HUES6 (cell line): ENCODE measurements around the gene CTSD.
"Not testable (repeated sequence)": the region's sequence is repeated elsewhere in the genome, so short reads cannot be mapped to it uniquely, and the experiment has no call there.

ENCODE experiments used
- H3K27ac ChIP-seq: 2 replicates; pipeline ENCODE4 v1.7.0; 2013; ENCODE audit warnings: low read depth, mild to moderate bottlenecking, low read length, inconsistent platforms
- H3K27me3 ChIP-seq: 2 replicates; pipeline ENCODE4 v1.6.1; 2013; ENCODE audit warnings: low read length; ENCODE audit not compliant: control insufficient read depth, insufficient read depth
- H3K36me3 ChIP-seq: 2 replicates; pipeline ENCODE4 v1.6.1; 2013; ENCODE audit warnings: low read length; ENCODE audit not compliant: control insufficient read depth, insufficient read depth
- H3K4me1 ChIP-seq: 2 replicates; pipeline ENCODE4 v1.6.1; 2013; ENCODE audit warnings: low read length; ENCODE audit not compliant: control insufficient read depth, insufficient read depth
- H3K4me3 ChIP-seq: 2 replicates; pipeline ENCODE4 v1.5.1; 2013; ENCODE audit warnings: low read depth, low read length
- H3K9ac ChIP-seq: one replicate; pipeline ENCODE4 v1.6.1; 2013; ENCODE audit warnings: mild to moderate bottlenecking, low read length
- H3K9me3 ChIP-seq: 2 replicates; pipeline ENCODE4 v1.6.1; 2013; ENCODE audit warnings: low read depth, low read length; ENCODE audit not compliant: control insufficient read depth, insufficient read depth

Gene CTSD

DNA sequence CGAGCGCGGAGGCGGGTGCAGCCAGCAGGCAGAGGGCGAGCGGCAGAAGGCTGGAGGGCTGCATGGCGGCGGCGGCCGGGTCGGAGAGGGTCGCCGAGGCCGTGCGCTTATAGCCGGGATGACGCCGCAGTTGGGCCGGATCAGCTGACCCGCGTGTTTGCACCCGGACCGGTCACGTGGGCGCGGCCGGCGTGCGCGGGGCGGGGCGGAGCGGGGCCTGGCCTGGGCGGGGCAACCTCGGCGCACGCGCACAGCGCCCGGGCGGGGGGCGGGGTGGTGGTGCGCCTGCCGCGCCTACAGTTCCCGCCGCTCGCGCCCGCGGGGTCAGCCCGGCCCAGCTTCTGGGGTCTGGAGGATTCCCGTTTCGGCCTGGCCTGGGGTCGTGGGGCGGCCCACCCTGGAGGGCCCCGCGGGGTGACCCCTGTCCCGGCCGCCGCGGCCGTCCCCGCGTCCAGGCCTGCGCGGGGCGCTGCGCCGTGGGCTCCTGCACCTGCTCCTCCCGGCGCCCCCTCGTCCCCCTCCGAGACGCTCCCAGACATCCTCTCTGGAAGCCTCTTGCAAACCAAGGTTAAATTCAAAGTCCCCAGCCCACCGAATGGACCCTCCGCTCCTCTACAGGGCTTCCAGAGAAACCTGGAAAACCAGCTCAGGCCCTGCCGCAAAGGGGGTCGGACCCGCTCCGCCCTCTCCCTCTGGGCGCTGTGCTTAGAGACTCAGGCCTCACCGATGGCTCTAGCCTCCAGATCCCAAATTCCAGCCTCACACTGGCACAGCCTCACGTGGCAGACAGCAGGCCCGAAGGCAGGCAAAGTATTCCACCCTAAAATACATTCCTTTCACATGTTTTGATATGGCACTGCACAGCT lies at the start of gene CTSD:
Gene CTSD, minus strand, starts transcription at position 132 of the 866 bp plus-strand sequence. Its CDS starts 68 bp downstream, at position 64.
- Histone ChIP-seq H3K9ac (peak within 1 kb of the TSS; percentile 76), H3K4me3 (peak within 1 kb of the TSS; percentile 92), H3K4me1 (peaks cover 7% of the 10 kb centered on the region), H3K36me3 (peaks cover 21% of the 10 kb centered on the region), H3K9me3 (no peaks in the 10 kb centered on the region), H3K27ac (peak within 1 kb of the TSS; percentile 84), H3K27me3 (no peaks in the 10 kb centered on the region; the same call in 1 of the 2 replicates)

GRCh38 chr11:1813356-1813755 lies 49.6 kb upstream of the CTSD start:
- H3K9ac ChIP-seq, H3K27me3 ChIP-seq, H3K36me3 ChIP-seq, H3K4me3 ChIP-seq, H3K27ac ChIP-seq, H3K4me1 ChIP-seq: not testable (repeated sequence)
- peaks cover 11% of the 10 kb centered on the region; the same call in 1 of the 2 replicates for H3K9me3 ChIP-seq

DNA sequence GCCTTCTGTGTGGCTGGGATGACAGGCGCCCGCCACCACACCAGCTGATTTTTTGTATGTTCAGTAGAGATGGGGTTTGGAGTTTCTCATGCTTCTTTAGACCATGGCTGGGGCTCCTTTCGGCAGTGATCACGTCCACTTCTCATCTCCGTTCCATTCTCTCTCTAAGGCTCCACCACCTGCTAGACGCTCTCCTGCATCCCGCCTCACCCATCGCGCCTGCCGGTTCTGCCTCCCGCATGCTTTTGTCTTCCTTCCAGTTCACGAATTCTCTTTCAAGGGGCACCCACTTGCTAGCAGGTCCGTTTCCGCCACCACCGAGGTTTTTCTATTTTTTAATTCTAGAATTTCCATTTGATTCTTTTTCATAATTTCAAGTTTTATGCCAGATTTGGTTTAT lies 49.1 kb upstream of the CTSD start:
- Histone ChIP-seq H3K4me3 (no peak overlapping the region), H3K36me3 (no peaks in the 10 kb centered on the region), H3K9ac (no peak overlapping the region), H3K27me3 (no peaks in the 10 kb centered on the region), H3K27ac (no peak overlapping the region), H3K9me3 (peaks cover 7% of the 10 kb centered on the region; the same call in 1 of the 2 replicates), H3K4me1 (no peaks in the 10 kb centered on the region)

DNA sequence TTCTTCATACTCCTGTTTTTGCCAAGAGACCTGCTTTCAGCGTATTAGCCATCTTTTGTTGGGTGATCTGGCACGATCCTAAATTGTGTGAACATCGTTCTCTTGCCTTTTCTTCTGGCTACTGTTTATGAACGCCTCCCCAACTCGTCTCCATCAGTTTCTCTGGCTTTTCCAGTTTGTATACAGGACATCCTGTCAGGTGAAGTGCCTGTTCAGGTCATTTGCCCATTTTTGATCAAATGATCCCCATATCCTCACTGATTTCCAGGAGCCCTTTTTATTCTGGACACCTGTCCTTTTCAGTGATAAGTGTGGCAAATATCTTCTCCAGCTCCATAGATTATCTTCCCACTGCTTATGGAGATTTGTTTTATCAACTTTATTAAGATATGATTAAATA lies 48.5 kb upstream of the CTSD start:
- H3K4me3 ChIP-seq: no peak overlapping the region
- H3K9ac ChIP-seq: no peak overlapping the region
- no peaks in the 10 kb centered on the region for H3K4me1 ChIP-seq
- H3K36me3 ChIP-seq: no peaks in the 10 kb centered on the region
- no peak overlapping the region for H3K27ac ChIP-seq
- no peaks in the 10 kb centered on the region for H3K27me3 ChIP-seq
- peaks cover 5% of the 10 kb centered on the region; the same call in 1 of the 2 replicates for H3K9me3 ChIP-seq

DNA sequence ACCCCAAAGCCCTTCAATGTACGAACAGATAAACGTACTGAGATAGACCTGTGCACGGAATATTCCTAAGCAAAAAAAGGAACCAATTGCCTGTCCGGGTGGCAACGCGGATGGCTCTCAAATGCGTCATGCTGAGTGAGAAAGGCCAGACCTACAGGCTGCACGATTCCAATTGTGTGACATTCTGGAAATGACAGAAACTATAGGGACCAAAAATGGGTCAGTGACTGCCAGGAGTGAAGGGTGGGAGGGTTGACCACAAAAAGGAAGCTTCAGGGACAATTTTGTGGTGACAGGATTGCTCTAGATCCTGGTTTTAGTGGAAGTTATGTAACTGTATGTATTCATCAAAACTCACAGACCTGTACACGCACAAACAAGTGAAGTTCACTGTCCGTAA lies 47.0 kb upstream of the CTSD start:
- Histone ChIP-seq H3K9ac (no peak overlapping the region), H3K36me3 (no peaks in the 10 kb centered on the region), H3K27me3 (no peaks in the 10 kb centered on the region), H3K9me3 (peaks cover 5% of the 10 kb centered on the region; the same call in 1 of the 2 replicates), H3K4me1 (no peaks in the 10 kb centered on the region), H3K4me3 (no peak overlapping the region), H3K27ac (no peak overlapping the region)

DNA sequence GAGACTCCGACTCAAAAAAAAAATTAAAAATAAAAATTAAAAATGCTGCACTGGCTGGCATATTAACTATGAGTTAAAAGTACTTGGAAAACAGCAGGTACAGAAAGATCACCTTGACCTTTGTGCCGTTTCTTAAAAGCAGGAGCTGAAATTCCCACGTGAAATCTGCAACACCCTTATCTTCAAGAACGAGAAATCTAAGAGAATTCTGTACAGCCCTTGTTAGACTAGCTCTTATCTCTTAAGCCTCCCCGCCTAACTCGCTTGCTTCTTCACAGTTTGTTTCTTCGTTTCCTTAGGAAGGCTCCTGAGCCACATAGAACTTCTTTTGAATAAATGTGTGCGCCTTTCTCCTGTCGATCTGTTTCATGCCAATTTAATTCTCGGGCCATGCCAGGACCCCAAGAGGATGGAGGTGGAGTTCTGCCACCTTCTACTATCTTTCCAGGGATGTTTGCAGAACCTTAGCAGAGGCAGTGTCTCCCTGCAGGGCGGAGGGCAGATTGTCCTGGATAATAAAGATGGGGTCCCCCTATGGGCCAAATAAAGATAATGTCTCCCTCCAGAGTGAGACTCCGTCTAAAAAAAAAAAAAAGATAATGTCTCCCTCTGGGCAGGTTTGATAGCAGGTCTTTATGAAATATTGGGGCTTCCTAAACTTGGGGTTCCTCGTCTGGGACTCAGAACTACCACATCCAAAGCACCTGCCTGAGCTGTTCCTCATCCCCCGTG lies 43.7 kb upstream of the CTSD start:
- H3K4me1 ChIP-seq: 0 out of 2 replicates have a peak, but pooled peaks cover 2% of the 10 kb centered on the region
- no peak overlapping the region for H3K9ac ChIP-seq
- no peaks in the 10 kb centered on the region for H3K27me3 ChIP-seq
- H3K36me3 ChIP-seq: no peaks in the 10 kb centered on the region
- H3K27ac ChIP-seq: no peak overlapping the region
- H3K9me3 ChIP-seq: peaks cover 5% of the 10 kb centered on the region; the same call in 1 of the 2 replicates
- no peak overlapping the region for H3K4me3 ChIP-seq

GRCh38 chr11:1805525-1805924 lies 41.8 kb upstream of the CTSD start:
- Histone ChIP-seq H3K27me3 (no peaks in the 10 kb centered on the region), H3K36me3 (no peaks in the 10 kb centered on the region), H3K9ac (no peak overlapping the region), H3K4me3 (no peak overlapping the region), H3K9me3 (no peaks in the 10 kb centered on the region), H3K27ac (no peak overlapping the region), H3K4me1 (0 out of 2 replicates have a peak, but pooled peaks cover 2% of the 10 kb centered on the region)

DNA sequence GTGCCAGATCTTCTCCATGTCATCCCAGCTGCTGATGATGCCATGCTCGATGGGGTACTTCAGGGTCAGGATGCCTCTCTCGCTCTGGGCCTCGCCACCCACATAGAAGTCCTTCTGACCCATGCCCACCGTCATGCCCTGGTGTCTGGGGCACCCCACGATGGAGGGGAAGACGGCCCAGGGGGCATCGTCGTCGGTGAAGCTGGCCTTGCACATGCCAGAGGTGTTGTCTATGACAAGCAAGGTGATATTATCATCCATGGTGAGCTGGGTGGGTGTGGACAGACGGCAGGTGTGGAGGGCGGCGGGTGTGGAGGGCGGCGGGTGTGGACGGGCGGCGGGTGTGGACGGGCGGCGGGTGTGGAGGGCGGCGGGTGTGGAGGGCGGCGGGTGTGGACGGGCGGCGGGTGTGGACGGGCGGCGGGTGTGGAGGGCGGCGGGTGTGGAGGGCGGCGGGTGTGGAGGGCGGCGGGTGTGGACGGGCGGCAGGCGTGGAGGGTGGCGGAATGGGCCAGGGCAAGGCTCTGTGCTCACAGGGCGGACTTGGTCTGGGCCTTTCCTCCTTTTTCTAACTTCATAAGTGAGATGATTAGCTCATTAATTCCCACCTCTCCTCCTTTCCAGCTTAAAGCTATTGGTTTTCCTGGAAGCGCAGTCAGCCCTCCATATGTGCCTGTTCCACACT lies 40.2 kb upstream of the CTSD start:
- H3K27me3 ChIP-seq, H3K9ac ChIP-seq, H3K36me3 ChIP-seq, H3K4me3 ChIP-seq, H3K27ac ChIP-seq, H3K4me1 ChIP-seq, H3K9me3 ChIP-seq: not testable (repeated sequence)

DNA sequence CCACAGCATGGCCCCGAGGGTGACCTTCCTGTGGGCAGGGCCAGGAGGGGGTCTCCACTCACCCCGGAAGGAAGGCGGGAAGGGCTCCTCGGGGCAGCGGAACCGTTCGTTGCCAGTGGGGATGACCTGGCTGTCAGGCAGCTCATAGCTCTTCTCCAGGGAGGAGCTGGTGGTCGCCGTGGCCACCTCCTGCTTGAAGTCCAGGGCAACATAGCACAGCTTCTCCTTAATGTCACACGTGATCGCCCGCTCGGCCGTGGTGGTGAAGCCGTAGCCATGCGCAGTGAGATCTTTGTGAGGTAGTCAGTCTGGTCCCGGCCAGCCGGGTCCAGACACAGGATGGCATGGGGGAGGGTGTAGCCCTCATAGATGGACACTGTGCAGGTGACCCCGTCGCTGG lies 39.5 kb upstream of the CTSD start:
- H3K9me3 ChIP-seq: no peaks in the 10 kb centered on the region
- H3K27ac ChIP-seq: no peak overlapping the region
- H3K4me1 ChIP-seq: 0 out of 2 replicates have a peak, but pooled peaks cover 2% of the 10 kb centered on the region
- no peaks in the 10 kb centered on the region for H3K36me3 ChIP-seq
- no peak overlapping the region for H3K4me3 ChIP-seq
- no peaks in the 10 kb centered on the region for H3K27me3 ChIP-seq
- H3K9ac ChIP-seq: no peak overlapping the region

GRCh38 chr11:1797391-1798125 lies 33.8 kb upstream of the CTSD start:
- H3K4me3 ChIP-seq: no peak overlapping the region
- no peak overlapping the region for H3K27ac ChIP-seq
- H3K9ac ChIP-seq: no peak overlapping the region
- H3K27me3 ChIP-seq: peaks cover 14% of the 10 kb centered on the region; the same call in 1 of the 2 replicates
- no peaks in the 10 kb centered on the region for H3K36me3 ChIP-seq
- H3K9me3 ChIP-seq: no peaks in the 10 kb centered on the region
- no peaks in the 10 kb centered on the region for H3K4me1 ChIP-seq
